ENCODE results near the gene ACSL5. TPM values are rescaled to one million over a fixed set of nuclear protein-coding genes. Genes with fewer than 3 reads are reported as not detected.

The ACSL5 gene
- total RNA-seq, 1 donor from 2014 or later: 5.6 TPM

GRCh38 chr10:112365014-112365432 lies 8.9 kb upstream of the ACSL5 start:
- no peak for DNase-seq
- H3K4me3 ChIP-seq: no peak overlapping the region
- TF ChIP-seq, protein P1, sequence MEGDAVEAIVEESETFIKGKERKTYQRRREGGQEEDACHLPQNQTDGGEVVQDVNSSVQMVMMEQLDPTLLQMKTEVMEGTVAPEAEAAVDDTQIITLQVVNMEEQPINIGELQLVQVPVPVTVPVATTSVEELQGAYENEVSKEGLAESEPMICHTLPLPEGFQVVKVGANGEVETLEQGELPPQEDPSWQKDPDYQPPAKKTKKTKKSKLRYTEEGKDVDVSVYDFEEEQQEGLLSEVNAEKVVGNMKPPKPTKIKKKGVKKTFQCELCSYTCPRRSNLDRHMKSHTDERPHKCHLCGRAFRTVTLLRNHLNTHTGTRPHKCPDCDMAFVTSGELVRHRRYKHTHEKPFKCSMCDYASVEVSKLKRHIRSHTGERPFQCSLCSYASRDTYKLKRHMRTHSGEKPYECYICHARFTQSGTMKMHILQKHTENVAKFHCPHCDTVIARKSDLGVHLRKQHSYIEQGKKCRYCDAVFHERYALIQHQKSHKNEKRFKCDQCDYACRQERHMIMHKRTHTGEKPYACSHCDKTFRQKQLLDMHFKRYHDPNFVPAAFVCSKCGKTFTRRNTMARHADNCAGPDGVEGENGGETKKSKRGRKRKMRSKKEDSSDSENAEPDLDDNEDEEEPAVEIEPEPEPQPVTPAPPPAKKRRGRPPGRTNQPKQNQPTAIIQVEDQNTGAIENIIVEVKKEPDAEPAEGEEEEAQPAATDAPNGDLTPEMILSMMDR (IDR thresholded peaks at IDR 0.05; ENCODE audit: borderline replicate concordance): no peak
- intact Hi-C loops (cut with micrococcal nuclease): no loop called here
- H3K9me3 ChIP-seq (replicated peaks): no peaks in the 10 kb centered on the region
- no peaks in the 10 kb centered on the region for H3K27me3 ChIP-seq (ENCODE audit: low read depth)
- no peaks in the 10 kb centered on the region for H3K36me3 ChIP-seq
- peaks cover 67% of the 10 kb centered on the region for H3K4me1 ChIP-seq
- peak overlapping the region; percentile 91 for H3K27ac ChIP-seq (replicated peaks)

- no peaks in the 10 kb centered on the region for H3K36me3 ChIP-seq
- peak overlapping the region; percentile 91 for H3K27ac ChIP-seq (replicated peaks)
- TF ChIP-seq, protein P1 (IDR thresholded peaks at IDR 0.05; ENCODE audit: borderline replicate concordance): no peak
- no peaks in the 10 kb centered on the region for H3K27me3 ChIP-seq (ENCODE audit: low read depth)
- intact Hi-C loops (cut with micrococcal nuclease): no loop called here
- H3K9me3 ChIP-seq (replicated peaks): no peaks in the 10 kb centered on the region
- no peak for DNase-seq
- peaks cover 63% of the 10 kb centered on the region for H3K4me1 ChIP-seq
- H3K4me3 ChIP-seq: no peak overlapping the region
Measured at GRCh38 chr10:112365451-112365850, 8.5 kb upstream of the ACSL5 start.

DNA sequence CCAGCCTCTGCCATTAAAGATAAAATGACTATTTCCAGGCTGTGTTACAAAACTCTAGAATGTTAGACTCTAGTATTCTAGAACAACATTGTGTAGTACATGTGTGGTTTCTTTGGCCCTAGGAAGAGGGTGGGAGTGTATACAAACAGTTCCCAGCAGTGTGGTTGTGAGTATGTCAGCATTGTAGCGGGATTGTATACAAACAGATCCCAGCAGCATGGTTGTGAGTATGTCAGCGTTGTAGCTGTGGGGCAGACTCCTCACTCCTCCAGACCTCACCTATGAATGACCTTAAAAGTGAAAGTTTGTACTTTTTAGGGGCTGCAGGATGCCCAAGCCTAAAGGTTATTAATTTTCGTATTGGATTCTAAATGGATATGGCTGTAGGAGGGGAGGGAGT lies 6.9 kb upstream of the ACSL5 start:
- H3K27ac ChIP-seq (replicated peaks): peak overlapping the region; percentile 91
- TF ChIP-seq, protein P1 (IDR thresholded peaks at IDR 0.05; ENCODE audit: borderline replicate concordance): no peak
- peaks cover 48% of the 10 kb centered on the region for H3K4me1 ChIP-seq
- H3K27me3 ChIP-seq (ENCODE audit: low read depth): no peaks in the 10 kb centered on the region
- DNase-seq: no peak
- no peaks in the 10 kb centered on the region for H3K36me3 ChIP-seq
- no peak overlapping the region for H3K4me3 ChIP-seq
- intact Hi-C loops (cut with micrococcal nuclease): no loop called here
- H3K9me3 ChIP-seq (replicated peaks): no peaks in the 10 kb centered on the region

DNA sequence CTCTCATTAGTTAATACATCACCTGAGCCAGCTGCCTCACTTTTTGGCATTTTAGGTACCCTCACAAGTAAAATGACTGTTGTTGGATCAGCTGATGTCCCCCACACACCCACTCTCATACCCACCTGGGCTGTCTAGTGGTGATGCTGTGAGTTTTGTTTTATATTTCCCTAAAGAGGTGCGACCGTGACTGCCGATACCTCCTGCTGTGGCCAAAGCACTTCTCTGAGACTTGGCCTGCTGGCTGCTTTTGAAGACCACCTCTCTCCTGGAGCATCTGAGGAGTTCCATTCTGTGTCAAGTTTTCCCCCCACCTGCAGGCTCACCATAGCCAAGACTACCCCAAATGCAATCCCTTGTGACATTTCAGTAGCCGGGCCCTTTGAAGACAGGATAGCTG lies 6.4 kb upstream of the ACSL5 start:
- Histone ChIP-seq H3K9me3 (replicated peaks) (no peaks in the 10 kb centered on the region), H3K36me3 (no peaks in the 10 kb centered on the region), H3K4me1 (peaks cover 42% of the 10 kb centered on the region), H3K27ac (replicated peaks) (no peak overlapping the region), H3K4me3 (no peak overlapping the region), H3K27me3 (ENCODE audit: low read depth) (no peaks in the 10 kb centered on the region)
- no peak for DNase-seq
- intact Hi-C loops (cut with micrococcal nuclease): no loop called here
- TF ChIP-seq, protein P1 (IDR thresholded peaks at IDR 0.05; ENCODE audit: borderline replicate concordance): no peak

- no peak for DNase-seq
- TF ChIP-seq, protein P1 (IDR thresholded peaks at IDR 0.05; ENCODE audit: borderline replicate concordance): no peak
- no peaks in the 10 kb centered on the region for H3K27me3 ChIP-seq (ENCODE audit: low read depth)
- no peaks in the 10 kb centered on the region for H3K9me3 ChIP-seq (replicated peaks)
- H3K4me1 ChIP-seq: peaks cover 28% of the 10 kb centered on the region
- intact Hi-C loops (cut with micrococcal nuclease): no loop called here
- no peaks in the 10 kb centered on the region for H3K36me3 ChIP-seq
- no peak overlapping the region for H3K27ac ChIP-seq (replicated peaks)
- H3K4me3 ChIP-seq: no peak overlapping the region
Measured at GRCh38 chr10:112369495-112370423, 4.2 kb upstream of the ACSL5 start.
